HT-29 (cell line): ENCODE data around the gene GSS. TPM values are rescaled to one million over a fixed set of nuclear protein-coding genes. Genes with fewer than 3 reads are reported as not detected.

Source experiments
- DNase-seq: peaks from one replicate; pipeline ENCODE4 v3.0.0-alpha.2; 2015; ENCODE audit warnings: low spot score
- total RNA-seq: library from RNA; depleted of rRNA; stranded (reverse); fragments of >200 nt; shearing (Covaris generic); gene quantifications from 2 replicates; pipeline ENCODE4 v1.2.3, GENCODE V29; 2014

GSS gene
- total RNA-seq, 1 experiment from 2014 or later: 80.8 TPM

- DNase-seq: no peak
These were observed 8.3 kb downstream of the GSS start for GRCh38 chr20:34947336-34947735.

GRCh38 chr20:34946661-34947060 lies 8.9 kb downstream of the GSS start:
- no peak for DNase-seq

- peak; percentile 45 for DNase-seq
These were observed 10.1 kb downstream of the GSS start for GRCh38 chr20:34945315-34946077.

- DNase-seq: no peak
These were observed 11.6 kb downstream of the GSS start for GRCh38 chr20:34943808-34944567.

GRCh38 chr20:34942301-34942700 lies 13.3 kb downstream of the GSS start:
- DNase-seq: no peak

- no peak for DNase-seq
These were observed 14.4 kb downstream of the GSS start for GRCh38 chr20:34941226-34941625.

- no peak for DNase-seq
These were observed 15.5 kb downstream of the GSS start for GRCh38 chr20:34940081-34940481.

- peak; percentile 33 for DNase-seq
These were observed 17.0 kb downstream of the GSS start for GRCh38 chr20:34938466-34939163.

- no peak for DNase-seq
These were observed 23.8 kb downstream of the GSS start for GRCh38 chr20:34931771-34932170.

GRCh38 chr20:34928411-34928810 lies 27.2 kb downstream of the GSS start:
- DNase-seq: no peak

- DNase-seq: no peak
These were observed 27.9 kb downstream of the GSS start for GRCh38 chr20:34927736-34928135.

- no peak for DNase-seq
These were observed 29.0 kb downstream of the GSS start for GRCh38 chr20:34926581-34926980.

- no peak for DNase-seq
These were observed 29.6 kb downstream of the GSS start for GRCh38 chr20:34925981-34926380.

- DNase-seq: no peak
These were observed 30.3 kb downstream of the GSS start for GRCh38 chr20:34925341-34925740.

GRCh38 chr20:34923414-34923813 lies 32.2 kb downstream of the GSS start:
- DNase-seq: no peak

GRCh38 chr20:34922654-34923381 lies 32.8 kb downstream of the GSS start:
- peak; percentile 51 for DNase-seq

GRCh38 chr20:34921436-34921835 lies 34.2 kb downstream of the GSS start:
- DNase-seq: no peak

GRCh38 chr20:34920055-34920454 lies 35.6 kb downstream of the GSS start:
- no peak for DNase-seq

GRCh38 chr20:34916774-34917354 lies 38.7 kb downstream of the GSS start:
- DNase-seq: no peak

- DNase-seq: no peak
These were observed 39.7 kb downstream of the GSS start for GRCh38 chr20:34915749-34916455.

- DNase-seq: no peak
These were observed 40.5 kb downstream of the GSS start for GRCh38 chr20:34915131-34915530.
